Kidney epithelial cell (primary cell): ENCODE results near the gene SPATA9. TPM values are rescaled to one million over a fixed set of nuclear protein-coding genes. Genes with fewer than 3 reads are reported as not detected.

Source experiments
- DNase-seq: peaks from one replicate; pipeline ENCODE4 v3.0.0-alpha.2; 2010; ENCODE audit warnings: low read depth
- H3K27me3 ChIP-seq: 2 replicates; pipeline ENCODE4 v1.6.0; 2011; ENCODE audit warnings: low read length; ENCODE audit not compliant: control insufficient read depth, insufficient read depth
- H3K36me3 ChIP-seq: 2 replicates; pipeline ENCODE4 v1.5.1; 2011; ENCODE audit warnings: low read length; ENCODE audit not compliant: control insufficient read depth, insufficient read depth
- H3K4me3 ChIP-seq: 2 replicates; pipeline ENCODE4 v1.5.1; 2011; ENCODE audit warnings: low read depth, mild to moderate bottlenecking, control low read depth, low read length
- CTCF ChIP-seq: IDR thresholded peaks from 2 replicates; pipeline ENCODE4 v1.5.1; 2011; ENCODE audit warnings: mild to moderate bottlenecking, moderate library complexity, low read length, control low read depth, inconsistent platforms; ENCODE audit not compliant: insufficient read depth, poor library complexity, severe bottlenecking
- total RNA-seq: library from RNA; depleted of rRNA; stranded (reverse); fragments of >200 nt; gene quantifications from 2 replicates; pipeline ENCODE4 v1.2.3, GENCODE V29; 2015

The SPATA9 gene
- total RNA-seq, 1 donor from 2014 or later, result not detected

DNA sequence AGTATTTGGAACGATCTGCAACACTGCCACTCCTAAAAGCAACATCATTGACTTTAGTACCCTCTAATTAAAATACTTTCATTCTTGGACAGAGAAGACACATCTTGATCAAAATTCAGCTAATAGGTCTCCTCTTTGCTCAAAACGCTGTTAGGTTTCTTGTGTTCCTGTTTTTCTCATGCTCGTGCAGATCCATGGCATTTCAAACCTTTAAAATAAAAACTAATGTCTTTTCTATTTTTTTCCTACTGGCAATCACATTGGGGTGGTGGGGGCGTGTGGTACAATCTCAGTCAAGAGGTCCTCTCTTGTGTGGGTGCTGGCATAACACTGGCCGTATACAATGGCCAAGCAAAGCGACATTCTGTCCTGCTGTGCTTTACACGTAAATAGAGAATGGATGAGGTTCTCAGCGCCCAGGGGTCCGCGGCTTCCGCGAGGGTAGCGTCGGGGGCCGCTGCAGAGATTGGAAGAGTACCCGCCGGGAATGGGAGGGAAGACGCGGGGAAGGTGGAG, 63.2 kb downstream of the SPATA9 start:
- H3K36me3 ChIP-seq, result no peaks in the 10 kb centered on the region
- H3K4me3 ChIP-seq, result peak overlapping the region; percentile 48
- DNase-seq, result no peak
- no peak for TF ChIP-seq CTCF
- H3K27me3 ChIP-seq, result peaks cover 17% of the 10 kb centered on the region

GRCh38 chr5:95619096-95619495, 63.7 kb downstream of the SPATA9 start:
- DNase-seq, result no peak
- no peaks in the 10 kb centered on the region for H3K36me3 ChIP-seq
- peaks cover 17% of the 10 kb centered on the region for H3K27me3 ChIP-seq
- no peak overlapping the region for H3K4me3 ChIP-seq
- TF ChIP-seq CTCF, result no peak

DNA sequence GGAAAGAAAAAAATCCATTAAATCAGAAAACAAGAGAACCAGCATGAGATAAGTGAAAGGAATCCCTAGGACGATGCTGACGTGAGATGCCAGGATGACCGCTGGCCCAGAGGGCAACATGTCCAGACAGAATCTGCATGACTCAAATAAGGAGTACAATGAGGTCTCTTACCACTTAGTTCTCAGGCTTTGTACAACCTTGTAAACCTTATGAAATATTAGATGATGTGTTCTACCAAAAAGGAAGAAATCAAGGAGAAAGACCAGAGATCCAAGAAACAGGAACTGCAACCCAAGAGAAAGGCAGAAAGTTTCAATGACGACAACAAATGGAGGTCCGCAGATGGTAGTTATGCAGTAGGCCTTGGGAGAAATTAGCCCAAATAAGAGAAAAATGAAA, 65.7 kb downstream of the SPATA9 start:
- no peak for DNase-seq
- no peak for TF ChIP-seq CTCF
- Histone ChIP-seq H3K36me3 (no peaks in the 10 kb centered on the region), H3K27me3 (peaks cover 17% of the 10 kb centered on the region), H3K4me3 (no peak overlapping the region)

- no peak for TF ChIP-seq CTCF
- Histone ChIP-seq H3K27me3 (peaks cover 6% of the 10 kb centered on the region), H3K36me3 (no peaks in the 10 kb centered on the region), H3K4me3 (no peak overlapping the region)
- no peak for DNase-seq
Measured at GRCh38 chr5:95615164-95615467, 67.7 kb downstream of the SPATA9 start.

GRCh38 chr5:95613514-95613913, 69.3 kb downstream of the SPATA9 start:
- Histone ChIP-seq H3K36me3 (no peaks in the 10 kb centered on the region), H3K4me3 (no peak overlapping the region), H3K27me3 (no peaks in the 10 kb centered on the region)
- DNase-seq, result no peak
- no peak for TF ChIP-seq CTCF

- Histone ChIP-seq H3K27me3 (no peaks in the 10 kb centered on the region), H3K36me3 (no peaks in the 10 kb centered on the region), H3K4me3 (no peak overlapping the region)
- no peak for DNase-seq
- TF ChIP-seq CTCF, result no peak
Measured at GRCh38 chr5:95611396-95611795, 71.4 kb downstream of the SPATA9 start.
